ENCODE results near the gene ETV5. TPM values are rescaled to one million over a fixed set of nuclear protein-coding genes. Genes with fewer than 3 reads are reported as not detected.

Gene ETV5
- 11.2 and 15.7 TPM in 2 replicates for total RNA-seq

DNA sequence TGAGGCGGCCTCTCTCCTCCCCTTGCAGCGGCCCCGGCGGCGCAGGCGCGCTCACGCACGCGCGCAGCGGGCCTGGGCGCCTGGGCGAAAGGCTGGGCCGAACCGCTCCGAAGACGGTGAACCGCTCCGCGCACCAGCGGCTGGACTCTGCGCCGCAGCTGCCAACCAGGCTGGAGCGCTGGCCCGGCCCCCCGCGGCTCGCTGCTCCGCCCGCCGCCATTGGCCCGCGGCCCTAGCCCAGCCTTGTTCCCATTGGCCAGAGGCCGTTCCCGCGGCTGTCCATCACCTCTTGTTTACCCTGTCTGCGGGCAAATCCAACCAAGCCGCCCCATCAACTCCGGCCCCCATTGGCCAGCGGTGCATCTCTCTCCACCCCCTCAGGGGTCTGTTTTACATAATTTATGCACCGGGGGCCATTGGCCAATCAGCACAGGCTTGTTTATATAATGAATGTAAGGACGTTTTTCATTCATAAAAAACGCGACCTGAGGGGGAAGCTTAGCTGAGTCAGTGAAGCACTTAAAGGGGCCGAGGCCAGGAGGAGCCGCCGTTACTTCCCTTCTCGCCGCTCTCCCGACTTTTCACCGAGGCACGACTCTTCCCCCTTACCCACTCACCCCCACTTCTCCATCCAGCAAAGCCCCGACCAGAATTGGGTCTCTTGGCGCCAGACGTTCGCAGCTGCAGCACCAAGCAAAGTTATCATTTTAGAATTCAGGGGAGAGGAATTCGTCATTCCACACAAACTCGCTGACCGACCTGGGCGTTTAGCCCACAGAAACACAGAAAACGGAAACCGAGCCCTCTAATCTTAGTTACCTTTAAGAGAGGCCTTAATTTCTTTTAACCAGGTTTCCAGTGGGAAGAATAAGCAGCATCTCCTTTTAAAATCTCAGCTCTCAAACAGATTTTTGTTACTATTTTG lies at the start of gene ETV5:
Gene ETV5, minus strand, starts transcription at position 149 of the 925 bp plus-strand sequence. CDS start 3,221 bp downstream, outside the sequence.

Other genes starting within 250 kb of the ETV5 start
- gene TRA2B, start 171.1 kb downstream of the ETV5 start, total RNA-seq: 72.6 and 93.9 TPM in 2 replicates